GM19467 (cell line): ENCODE measurements around the gene BTBD3.

Experiments
- ATAC-seq: cut with Tn5 transposase; IDR thresholded peaks from one replicate; pipeline ENCODE4 v1.9.1; 2021; ENCODE audit warnings: mild to moderate bottlenecking, moderate library complexity; ENCODE audit not compliant: unreplicated experiment

Gene BTBD3

DNA sequence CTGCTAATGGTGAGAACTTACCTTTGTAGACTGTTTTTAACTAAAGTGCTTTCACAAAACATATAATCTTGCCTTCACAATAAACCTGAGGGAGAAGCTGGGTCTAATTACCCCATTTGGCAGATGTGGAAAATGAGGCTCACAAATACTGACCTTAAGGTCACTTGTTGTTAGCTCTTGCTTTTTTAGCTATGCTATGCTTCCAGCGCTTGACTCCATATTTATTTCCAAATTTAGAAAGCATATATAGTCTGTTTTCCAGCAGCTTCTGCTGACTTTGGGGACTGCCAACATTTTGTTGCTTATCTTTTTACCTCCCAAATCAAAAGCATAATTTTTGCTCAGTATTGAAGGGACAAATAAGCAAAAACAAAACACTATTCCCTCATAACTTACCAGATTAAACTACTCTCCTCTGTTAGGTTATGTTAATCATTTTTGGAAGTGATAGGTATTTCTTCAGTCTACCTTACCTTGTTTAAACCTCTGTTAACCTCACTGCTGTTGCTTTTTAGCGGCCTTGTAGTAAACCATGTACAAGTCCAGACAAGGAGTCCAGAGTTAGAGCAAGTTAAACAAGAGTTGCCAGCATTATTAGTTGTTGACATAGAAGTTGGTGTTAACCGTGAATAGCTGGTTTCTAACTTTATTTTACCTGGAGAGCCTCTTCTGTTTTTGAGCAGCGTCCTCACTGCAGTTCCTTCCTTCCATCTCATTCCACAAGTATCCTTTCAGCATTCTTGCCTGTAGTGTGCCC is 4.9 kb upstream of the BTBD3 start:
- ATAC-seq = no peak

DNA sequence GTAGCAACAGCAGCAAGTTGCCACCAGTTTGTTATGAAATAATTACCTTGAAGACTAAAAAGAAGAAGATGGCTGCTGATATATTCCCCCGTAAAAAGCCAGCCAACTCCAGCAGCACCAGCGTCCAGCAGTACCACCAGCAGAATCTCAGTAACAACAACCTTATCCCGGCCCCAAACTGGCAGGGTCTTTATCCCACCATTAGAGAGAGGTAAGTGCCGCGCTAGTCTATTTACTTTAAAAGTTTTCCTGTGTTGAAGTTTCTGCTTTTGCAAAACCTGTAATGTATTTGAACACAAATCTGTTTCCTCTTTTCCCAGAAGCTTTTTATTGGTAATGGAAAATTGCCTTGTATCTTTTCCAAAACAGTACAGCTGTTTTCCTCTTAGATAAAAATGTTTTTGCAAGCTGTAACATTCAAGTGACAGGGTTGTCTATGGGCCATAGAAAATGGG is 725 bp downstream of the BTBD3 start:
- no peak for ATAC-seq

DNA sequence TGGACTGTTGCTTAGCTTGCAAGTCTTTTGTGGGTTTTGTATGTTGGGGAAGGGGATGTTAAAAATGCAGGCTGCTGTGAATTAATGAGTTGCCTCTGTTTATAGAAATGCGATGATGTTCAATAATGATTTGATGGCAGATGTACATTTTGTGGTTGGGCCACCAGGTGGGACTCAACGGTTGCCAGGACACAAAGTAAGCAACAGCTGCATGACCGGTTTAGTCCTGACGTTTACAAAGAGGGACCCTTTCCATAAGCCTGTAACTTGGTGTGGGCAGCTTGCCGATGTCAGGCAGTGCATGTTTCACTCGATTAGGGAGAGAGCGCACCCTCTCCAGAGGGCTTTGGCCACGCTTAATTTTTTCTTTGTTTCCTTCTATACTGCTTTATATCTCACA is 1.3 kb downstream of the BTBD3 start:
- no peak for ATAC-seq

GRCh38 chr20:11919581-11919980 is 1.9 kb downstream of the BTBD3 start:
- no peak for ATAC-seq

DNA sequence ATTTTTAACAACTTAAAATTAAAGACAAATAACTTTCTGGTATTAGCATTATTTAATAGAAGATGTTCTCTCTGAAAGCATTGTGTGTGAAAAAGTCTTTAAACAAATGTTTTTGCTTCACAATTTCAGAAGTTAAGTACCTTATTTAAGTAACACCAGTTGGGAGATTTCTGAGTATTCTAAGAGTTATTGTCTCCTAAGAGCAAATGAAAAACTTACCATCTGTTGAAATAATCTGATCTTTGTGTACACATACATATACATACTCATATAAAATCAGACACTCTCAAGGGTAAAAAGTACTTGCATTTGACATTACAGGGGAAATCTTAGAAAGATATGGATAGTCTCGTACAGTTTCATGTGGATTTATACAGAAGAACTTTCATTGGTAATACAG is 2.4 kb downstream of the BTBD3 start:
- no peak for ATAC-seq

DNA sequence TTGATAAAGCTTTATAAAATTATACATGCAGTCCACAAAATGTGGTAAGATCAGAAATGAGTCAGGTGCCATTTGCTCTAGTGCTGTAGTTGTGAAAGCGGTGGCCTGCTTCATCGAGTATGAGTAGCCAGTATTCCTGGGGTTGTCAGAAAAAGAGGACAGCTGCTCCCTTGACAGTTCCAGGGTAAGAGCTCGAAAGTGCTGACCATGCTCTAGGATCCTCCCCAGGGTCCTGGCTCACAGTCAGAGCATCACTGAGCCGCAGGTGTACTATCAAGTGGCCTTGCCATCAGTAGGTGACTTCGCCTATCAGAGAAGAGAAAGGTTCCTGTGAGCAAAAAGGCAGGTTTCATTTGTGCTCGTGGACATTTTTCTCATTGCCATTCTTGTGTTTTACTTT is 3.6 kb downstream of the BTBD3 start:
- ATAC-seq = no peak

GRCh38 chr20:11922561-11922960 is 4.9 kb downstream of the BTBD3 start:
- ATAC-seq = no peak

- no peak for ATAC-seq
Measured at GRCh38 chr20:11924923-11925322, 7.2 kb downstream of the BTBD3 start.

DNA sequence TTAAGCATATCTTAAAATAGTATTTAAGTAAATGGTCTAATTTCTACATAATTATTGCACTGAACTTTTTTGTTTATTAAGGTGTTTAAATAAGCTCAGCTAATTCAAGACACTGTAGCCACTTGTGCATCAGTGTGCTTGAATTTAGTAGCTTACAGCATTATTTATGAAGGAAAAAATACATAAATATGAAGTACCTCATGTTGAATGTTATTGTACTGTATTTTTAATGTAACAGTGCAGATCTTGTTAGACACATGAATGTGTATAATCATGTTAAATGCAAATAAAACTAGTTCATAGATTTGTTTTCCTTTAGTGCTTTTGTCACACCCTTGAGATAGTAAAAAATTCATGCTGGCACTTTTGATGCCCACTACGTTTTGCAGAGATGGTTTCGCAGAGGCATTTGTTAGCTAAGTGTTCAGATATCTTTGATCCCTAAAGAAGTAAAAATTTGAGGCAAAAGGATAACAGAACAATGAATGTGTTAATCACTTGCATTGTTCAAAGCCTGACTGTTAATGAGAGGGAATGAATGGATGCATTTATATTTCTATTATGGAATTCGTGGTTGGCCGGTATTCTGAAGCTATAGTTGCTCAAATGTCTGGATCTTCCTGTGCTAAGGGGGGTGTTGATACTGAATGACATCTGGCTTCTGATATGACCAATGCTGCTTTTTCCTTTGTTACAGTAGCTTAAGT is 8.8 kb downstream of the BTBD3 start:
- no peak for ATAC-seq

- no peak for ATAC-seq
Measured at GRCh38 chr20:11929947-11930346, 12.3 kb downstream of the BTBD3 start.

DNA sequence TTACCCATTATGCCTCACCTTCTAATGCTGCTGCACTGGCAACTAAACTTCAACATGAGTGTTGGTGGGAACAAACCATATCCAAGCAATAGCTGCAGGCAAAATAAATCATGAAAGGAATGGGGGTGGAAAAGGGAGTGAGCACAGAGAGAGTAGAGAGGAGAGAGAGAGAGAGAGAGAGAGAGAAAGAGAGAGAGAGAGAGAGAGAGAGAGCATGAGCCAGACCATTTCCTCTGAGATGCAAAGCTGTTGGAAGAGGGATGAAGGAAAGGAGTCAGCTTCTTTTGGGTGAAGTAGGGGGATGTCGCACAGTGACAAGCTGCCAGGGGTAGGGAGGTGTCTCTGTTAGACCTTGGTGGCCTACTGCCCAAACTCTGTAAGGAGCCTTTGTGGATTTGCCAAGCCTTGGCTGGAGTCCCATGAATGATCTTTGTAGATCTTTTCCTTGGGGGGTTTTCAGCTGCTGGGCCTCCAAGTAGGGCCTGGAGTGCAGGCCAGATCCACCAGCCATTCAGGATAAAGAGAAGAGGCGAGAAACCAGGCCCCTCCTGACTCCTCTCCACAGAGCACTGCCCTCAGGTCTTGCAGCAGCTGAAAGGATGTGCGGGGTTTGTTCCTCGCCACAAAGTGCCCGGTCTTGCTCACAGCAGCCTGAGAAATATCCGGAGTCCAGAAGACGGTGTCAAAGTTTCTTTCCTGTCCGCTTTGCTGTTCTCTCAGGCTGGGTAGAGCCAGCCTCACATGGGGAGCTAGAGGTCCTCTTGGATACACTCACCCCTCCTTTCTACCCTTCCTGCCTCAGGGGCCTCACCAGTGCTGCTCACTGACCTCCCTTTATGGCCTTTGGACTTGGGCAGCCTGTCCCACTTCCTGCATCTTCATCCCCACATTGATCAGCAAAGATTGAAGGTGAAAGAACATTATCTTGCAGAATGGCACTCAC is 17.8 kb downstream of the BTBD3 start:
- ATAC-seq = no peak

DNA sequence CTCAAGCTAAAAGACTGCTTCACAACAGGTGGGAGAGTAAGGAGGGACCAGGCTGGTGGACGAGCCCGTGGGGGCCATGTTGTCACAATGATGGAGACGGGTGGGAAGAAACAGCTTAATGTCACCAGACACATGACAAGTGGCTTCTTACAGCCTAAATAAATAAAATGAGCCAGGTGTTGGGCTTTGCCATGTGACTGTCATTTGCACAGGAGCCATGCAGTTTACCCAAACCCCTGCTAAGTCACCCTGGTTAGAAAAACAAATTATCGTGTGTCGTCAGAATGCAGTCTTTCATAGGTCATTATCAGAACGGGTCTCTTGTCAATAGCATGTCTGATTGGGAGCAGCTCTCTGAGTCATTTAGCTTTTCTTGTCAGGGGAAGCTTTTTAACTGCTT is 18.5 kb downstream of the BTBD3 start:
- no peak for ATAC-seq

DNA sequence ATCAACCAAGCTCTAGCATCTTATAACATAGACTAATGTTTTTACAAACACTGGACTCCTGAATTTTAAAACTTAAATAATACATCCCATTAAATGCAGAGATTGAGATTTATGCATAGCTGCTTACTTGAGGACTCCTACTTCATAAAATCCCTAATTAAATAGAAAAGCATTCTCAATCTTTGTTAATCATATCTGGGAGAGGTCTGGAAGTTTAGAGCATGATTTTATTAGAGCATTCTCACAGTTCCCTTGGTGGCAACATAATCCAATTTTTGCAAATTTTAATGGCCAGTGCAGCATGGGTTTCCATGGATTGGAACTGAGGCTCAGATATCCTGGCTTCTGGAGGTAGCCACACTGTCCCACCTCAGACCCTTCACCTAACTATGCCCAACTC is 19.5 kb downstream of the BTBD3 start:
- ATAC-seq = no peak

GRCh38 chr20:11941593-11942246 is 24.0 kb downstream of the BTBD3 start:
- no peak for ATAC-seq

DNA sequence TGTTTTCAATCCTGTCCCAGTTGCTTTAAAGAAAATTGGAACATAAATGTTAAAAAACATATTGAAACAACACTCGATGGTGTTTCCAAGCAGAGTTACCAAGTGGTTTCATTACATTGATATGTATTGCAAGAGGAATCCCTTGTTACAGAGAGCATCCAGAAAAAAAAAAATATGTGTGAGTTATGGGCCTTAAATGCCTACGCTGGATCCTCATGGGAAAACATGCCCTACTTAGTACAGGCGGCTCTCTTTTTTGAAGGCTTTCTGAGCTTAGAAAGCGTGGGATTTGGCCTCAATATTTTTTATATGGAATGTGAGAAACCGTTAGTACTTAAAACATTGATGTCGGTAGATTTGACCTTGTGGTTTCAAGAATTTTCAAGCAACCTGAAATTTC is 26.1 kb downstream of the BTBD3 start:
- no peak for ATAC-seq

DNA sequence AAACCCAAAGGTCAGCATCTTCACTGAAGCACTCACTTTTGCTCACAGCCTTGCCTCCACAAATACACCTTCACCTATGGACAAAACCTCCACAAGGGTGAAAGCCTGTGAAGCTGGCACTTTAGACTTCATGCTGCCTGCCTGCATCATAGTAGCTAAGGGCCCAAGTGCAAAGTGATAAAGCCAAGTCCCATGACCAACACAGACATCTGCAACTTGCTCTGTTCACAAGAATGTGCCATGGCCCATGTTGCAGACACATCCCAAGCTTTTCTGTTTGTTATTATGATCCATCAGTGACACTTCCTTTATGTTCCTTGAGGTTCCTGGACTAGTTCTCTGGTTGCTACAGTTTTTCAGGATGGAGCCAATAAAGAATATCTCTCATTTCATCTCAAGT is 31.1 kb downstream of the BTBD3 start:
- ATAC-seq = no peak

GRCh38 chr20:11949711-11950110 is 32.0 kb downstream of the BTBD3 start:
- ATAC-seq = no peak

DNA sequence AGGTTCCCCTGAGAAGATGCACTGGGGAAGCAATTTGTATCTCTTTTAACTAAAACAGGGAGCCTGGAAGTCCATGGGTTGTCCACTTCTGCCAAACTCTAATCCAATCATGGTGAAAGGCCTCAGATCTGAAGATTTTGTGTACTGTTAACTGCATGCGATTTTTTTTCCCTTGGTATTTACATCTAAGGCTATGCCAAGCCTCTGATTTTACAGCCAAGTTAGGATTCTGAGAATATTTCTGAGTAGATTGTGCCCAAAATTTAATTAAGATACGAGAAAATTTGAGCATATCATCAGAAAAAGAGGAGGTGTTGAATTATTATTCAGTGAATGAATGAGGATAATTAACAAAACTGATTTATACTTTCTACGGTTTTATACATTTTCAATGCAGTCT is 34.0 kb downstream of the BTBD3 start:
- ATAC-seq = no peak

DNA sequence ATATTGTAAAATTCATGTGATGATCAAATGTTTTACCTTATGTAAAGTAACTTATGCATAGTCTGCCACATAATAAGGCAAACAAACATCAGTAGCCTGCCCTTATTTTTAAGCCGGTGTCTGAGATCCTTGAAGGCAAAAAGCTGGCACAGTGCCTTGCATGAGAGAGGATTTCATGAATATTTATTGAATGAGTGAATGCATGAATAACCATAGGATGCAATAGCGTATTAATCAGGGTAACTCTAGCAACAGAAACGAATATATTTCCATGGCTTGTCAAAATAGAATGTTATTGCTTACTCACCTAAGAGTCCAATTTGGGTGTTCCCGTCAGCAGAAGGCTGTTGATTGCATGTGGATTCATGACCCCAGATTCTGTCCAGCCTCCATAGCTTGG is 34.9 kb downstream of the BTBD3 start:
- no peak for ATAC-seq

DNA sequence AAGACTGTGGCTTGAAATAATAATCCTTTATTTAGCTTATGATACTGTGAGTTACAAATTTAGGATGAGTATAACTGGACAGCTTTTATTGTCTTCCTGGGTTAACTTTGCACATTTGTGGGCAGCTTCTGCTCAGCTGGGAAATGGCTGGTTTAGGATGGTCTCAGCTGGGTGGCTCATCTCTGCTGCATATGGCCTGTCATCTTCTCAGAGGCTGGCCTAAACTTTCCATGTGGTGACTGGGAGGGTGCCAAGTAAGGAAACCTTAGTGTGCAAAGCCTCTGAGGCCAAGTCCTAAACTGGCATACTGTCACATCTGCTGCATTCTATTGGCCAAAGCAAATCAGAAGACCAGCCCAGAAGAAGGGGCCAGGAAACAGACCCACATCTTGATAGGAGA is 40.2 kb downstream of the BTBD3 start:
- ATAC-seq = no peak

- ATAC-seq = no peak
Measured at GRCh38 chr20:11958855-11959254, 41.2 kb downstream of the BTBD3 start.
